Measurements from ENCODE around the gene MSI2. TPM values are rescaled to one million over a fixed set of nuclear protein-coding genes. Genes with fewer than 3 reads are reported as not detected.

MSI2 gene
- total and polyA plus RNA-seq, 2 donors (not counting 3 experiments of a cell fraction or from before 2014, with no cell fraction given), result 20.9 to 59.3 TPM

- peaks cover 0 to 3% of the 10 kb centered on the region in 2 experiments for H3K36me3 ChIP-seq (ENCODE audit: control insufficient read depth in 2 of 2, extremely low read depth in 1 of 2, insufficient read depth in 2 of 2, low read length in 2 of 2)
- H4K20me1 ChIP-seq (replicated peaks; ENCODE audit: control insufficient read depth, extremely low read depth, insufficient read depth, low read length), result no peaks in the 10 kb centered on the region
- ChIA-PET CTCF (interaction anchor here (0.7 to 2.2 kb wide), 2 partner anchors 42 to 231 kb away, joined by 3 to 5 read pairs; no protein-coding TSS in a partner anchor), POLR2A (no interaction called here)
- H2AFZ ChIP-seq (ENCODE audit: low read depth, low read length), result no peak overlapping the region
- FAIRE-seq (no peak), DNase-seq (ENCODE audit: low read depth, low spot score) (no peak)
- intact Hi-C loops (cut with micrococcal nuclease) (no loop called here), dilution Hi-C loops (cut with MboI; ENCODE audit: extremely low pct_ligation_motif_present, low sequenced_read_pairs) (no loop called here)
- BruUV-seq (replicated peaks), result no TSS peak
- no peaks in the 10 kb centered on the region for H3K27me3 ChIP-seq (ENCODE audit: control insufficient read depth in 2 of 2, insufficient read depth in 2 of 2, low read length in 2 of 2)
- no peaks in the 10 kb centered on the region for H3K9me3 ChIP-seq (replicated peaks; ENCODE audit: control insufficient read depth, insufficient read depth, low read length)
- H3K27ac ChIP-seq (ENCODE audit: insufficient read depth, low read depth, low read length), result no peak overlapping the region
- no peak overlapping the region for H3K9ac ChIP-seq (replicated peaks; ENCODE audit: extremely low read depth, insufficient read depth, low read length)
- H3K9me1 ChIP-seq (replicated peaks; ENCODE audit: control insufficient read depth, extremely low read depth, insufficient read depth, low read length), result no peaks in the 10 kb centered on the region
- no peaks in the 10 kb centered on the region for H3K79me2 ChIP-seq (ENCODE audit: control insufficient read depth, insufficient read depth, low read length)
- H3K4me2 ChIP-seq (ENCODE audit: insufficient read depth, low read length), result no peak overlapping the region
- no peaks in the 10 kb centered on the region for H3K4me1 ChIP-seq (ENCODE audit: control insufficient read depth, extremely low read depth, insufficient read depth, low read length)
- H3K4me3 ChIP-seq (replicated peaks in 1 of 3; ENCODE audit: insufficient read depth in 1 of 3, low read depth in 1 of 3, low read length in 3 of 3), result no peak overlapping the region
- TF ChIP-seq POLR2A (IDR thresholded peaks at IDR 0.05; ENCODE audit: low read depth, low read length), result no peak
- TF ChIP-seq FOS (IDR thresholded peaks at IDR 0.05; ENCODE audit: borderline replicate concordance, insufficient read depth, low read length), result no peak
- TF ChIP-seq MAX (IDR thresholded peaks at IDR 0.05; ENCODE audit: insufficient read depth, insufficient read length), result no peak
- no peak for TF ChIP-seq JUN (IDR thresholded peaks at IDR 0.05; ENCODE audit: borderline replicate concordance, insufficient read depth, insufficient read length, low read depth)
- TF ChIP-seq GATA2 (IDR thresholded peaks at IDR 0.05; ENCODE audit: insufficient read depth, insufficient read length, low read depth, low read length), result no peak
- TF ChIP-seq, protein P1, sequence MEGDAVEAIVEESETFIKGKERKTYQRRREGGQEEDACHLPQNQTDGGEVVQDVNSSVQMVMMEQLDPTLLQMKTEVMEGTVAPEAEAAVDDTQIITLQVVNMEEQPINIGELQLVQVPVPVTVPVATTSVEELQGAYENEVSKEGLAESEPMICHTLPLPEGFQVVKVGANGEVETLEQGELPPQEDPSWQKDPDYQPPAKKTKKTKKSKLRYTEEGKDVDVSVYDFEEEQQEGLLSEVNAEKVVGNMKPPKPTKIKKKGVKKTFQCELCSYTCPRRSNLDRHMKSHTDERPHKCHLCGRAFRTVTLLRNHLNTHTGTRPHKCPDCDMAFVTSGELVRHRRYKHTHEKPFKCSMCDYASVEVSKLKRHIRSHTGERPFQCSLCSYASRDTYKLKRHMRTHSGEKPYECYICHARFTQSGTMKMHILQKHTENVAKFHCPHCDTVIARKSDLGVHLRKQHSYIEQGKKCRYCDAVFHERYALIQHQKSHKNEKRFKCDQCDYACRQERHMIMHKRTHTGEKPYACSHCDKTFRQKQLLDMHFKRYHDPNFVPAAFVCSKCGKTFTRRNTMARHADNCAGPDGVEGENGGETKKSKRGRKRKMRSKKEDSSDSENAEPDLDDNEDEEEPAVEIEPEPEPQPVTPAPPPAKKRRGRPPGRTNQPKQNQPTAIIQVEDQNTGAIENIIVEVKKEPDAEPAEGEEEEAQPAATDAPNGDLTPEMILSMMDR (IDR thresholded peaks at IDR 0.05; ENCODE audit: extremely low read depth in 1 of 2, insufficient read depth in 1 of 2, low read depth in 1 of 2, low read length in 2 of 2), result no peak
- no peak for TF ChIP-seq POLR2AphosphoS5 (IDR thresholded peaks at IDR 0.05; ENCODE audit: insufficient read depth, low read depth, low read length)
- TF ChIP-seq EZH2 (IDR thresholded peaks at IDR 0.05; ENCODE audit: borderline replicate concordance, low read depth, low read length, severe bottlenecking), result no peak
- no peak for TF ChIP-seq MYC (IDR thresholded peaks at IDR 0.05; ENCODE audit: low read depth, low read length)
Measured at GRCh38 chr17:57284984-57285646, 28.8 kb downstream of the MSI2 start.

Measured in endothelial cell of umbilical vein (primary cell).